Fibroblast of skin of right quadriceps (primary cell): ENCODE data around the gene LRMDA.

Source experiments
- DNase-seq: peaks from one replicate; pipeline ENCODE4 v3.0.0-alpha.2; 2013

LRMDA gene

DNA sequence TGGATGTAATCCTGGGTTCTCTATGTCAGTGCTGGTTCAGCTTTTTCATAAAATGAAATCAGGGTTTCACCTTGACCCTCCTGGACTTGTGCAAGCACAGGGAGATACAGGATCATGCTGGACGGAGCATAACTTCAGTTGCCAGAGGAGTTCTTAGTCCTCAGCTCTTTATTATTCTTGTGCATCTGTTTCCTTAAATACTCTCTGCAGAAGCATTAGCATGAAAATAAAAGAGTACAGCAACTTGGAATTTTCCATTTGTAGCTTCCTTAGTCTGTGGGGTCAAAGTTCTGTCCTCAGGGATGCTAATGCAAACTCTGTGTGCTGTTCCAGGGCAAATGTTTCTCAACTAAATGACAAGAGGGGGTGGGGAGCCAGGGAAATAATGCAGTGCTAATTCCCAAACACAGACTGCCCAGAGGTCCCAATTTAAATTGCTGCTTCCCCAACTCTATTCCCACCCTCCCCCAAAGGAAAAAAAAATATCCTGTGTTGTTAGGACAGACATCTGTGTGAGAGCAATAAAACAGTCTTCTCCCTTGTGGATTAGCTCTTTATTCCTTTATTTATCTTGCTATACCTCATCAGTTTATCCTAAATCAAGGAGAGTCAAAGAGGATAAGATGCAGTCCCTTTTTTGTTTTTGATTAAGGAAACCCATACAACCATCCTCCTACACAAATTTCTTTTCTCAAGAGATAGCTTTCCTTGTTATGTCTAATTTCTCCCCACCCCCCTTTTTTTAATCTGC lies 905.0 kb downstream of the LRMDA start:
- peak; percentile 31 for DNase-seq

DNA sequence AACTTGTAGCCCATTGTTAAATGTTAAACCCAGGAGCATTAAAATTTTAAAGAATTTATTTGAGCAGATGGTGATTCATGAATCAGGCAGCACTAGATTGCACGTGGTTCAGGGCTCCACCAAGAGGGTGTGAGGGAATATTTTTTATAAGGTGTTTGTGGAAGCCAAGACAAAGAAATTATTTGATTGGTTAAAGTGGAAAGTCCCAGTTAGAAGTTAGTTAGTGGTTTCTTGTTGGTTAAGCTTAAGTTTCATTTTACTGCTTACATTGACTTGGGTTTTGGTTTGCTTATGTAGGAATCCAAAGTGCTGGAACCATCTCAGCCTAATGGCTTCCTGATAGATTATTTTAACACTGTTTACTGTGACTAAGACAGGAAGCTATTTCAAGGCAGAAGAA lies 906.2 kb downstream of the LRMDA start:
- peak; percentile 80 for DNase-seq

DNA sequence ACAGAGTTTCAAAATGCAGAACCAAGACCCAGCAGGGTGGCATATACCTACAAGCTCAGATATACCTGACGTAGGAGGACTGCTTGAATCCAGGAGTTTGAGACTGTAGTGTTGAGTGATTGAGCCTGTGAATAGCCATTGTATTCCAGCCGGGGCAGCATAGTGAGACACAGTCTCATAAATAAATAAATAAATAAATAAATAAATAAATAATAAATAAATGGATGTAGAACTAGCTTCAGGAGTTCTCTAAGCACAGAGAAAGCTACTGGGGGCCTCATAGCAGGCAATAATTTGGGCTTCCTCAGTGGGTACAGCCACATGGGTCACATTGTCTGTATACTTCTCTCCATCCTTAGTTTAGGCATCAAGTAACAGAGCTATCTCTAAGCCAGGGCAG lies 906.8 kb downstream of the LRMDA start:
- no peak for DNase-seq

DNA sequence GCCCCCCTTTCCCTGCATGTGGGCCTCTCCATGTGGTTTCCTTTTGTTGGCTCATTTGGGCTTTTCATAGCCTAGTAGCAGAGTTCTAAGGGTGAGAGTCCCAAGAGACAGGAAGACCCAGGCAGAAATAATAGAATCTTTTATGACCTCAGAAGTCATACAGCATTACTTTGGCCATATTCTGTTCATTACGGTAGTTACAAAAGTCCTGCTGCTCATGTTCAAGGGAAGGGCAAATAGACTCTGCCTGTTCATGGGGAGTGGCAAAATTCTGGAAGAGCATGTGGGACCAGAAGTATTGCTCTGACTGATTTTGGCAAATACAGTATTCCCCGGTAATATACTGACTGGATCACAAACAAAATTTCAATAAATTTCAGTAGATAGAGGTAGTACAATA lies 910.3 kb downstream of the LRMDA start:
- DNase-seq = no peak

DNA sequence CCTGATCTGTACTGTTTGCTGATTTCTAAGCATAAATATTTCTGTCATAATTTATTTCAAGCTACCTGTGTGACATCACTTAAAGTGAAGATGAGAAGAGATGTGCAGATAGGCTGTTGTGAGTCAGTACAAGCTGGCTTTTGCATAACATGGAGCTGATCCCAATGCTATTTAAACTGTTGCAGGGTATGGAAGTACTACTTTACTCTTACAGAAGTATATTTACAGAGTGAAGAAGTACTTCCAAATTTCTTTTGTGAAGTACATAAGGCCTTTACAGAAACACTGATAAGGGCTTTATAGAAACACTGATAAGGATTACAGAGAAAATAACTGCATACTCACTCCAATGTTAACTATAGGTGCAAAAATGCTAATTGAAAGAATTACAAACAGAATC lies 911.6 kb downstream of the LRMDA start:
- DNase-seq = no peak

DNA sequence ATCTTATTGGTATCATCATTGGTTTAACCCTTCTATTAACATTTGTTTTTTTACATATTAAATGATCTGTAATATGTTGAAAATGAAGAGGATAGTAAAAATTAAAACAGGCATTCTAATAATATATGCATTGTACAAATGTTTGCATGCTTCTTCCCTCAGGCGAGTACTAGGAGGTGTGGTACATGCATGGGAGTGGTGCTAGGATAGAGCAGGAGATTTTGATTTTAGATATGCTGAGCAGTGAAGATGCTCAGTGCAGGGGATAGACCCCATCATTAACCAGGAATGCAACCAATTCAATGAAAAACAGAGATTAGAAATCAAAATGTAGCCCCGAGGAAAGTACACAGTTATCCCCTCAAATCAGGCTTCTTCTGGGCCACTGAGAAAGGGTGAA lies 916.4 kb downstream of the LRMDA start:
- DNase-seq = no peak

DNA sequence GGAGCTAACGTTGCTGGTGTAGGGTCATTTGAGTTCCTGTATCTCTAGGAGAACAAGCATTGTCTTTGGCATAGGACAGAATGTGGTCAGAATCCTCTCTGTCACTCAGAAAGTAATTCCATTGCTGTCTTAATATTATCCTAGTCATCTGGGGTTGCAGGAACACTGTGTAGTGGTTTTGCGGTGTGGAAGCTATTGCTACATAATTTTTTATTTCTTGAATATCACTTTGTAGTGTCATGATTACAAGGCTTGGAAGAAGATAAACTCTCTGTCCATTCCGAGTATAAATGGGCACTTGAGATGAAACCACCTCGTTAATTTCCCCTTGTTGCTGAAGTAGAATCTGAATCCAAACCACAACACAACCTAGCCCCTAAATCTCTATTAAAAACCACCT lies 919.2 kb downstream of the LRMDA start:
- peak; percentile 24 for DNase-seq

DNA sequence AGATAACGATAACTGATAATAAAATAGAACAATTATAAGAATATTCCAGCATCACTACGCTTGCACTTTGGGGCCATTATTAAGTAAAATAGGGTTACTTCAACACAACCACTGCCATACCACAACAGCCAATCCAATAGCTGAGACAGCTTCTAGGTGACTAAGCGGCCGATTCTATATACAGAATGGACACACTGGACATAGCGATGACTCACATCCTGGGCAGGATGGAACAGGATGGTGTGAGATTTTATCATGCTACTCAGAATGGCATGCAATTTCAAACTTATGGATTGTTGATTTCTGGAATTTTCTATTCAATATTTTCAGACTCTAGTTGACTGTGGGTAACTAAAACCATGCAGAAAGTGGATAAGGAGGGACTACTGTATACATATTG lies 920.9 kb downstream of the LRMDA start:
- peak; percentile 81 for DNase-seq

DNA sequence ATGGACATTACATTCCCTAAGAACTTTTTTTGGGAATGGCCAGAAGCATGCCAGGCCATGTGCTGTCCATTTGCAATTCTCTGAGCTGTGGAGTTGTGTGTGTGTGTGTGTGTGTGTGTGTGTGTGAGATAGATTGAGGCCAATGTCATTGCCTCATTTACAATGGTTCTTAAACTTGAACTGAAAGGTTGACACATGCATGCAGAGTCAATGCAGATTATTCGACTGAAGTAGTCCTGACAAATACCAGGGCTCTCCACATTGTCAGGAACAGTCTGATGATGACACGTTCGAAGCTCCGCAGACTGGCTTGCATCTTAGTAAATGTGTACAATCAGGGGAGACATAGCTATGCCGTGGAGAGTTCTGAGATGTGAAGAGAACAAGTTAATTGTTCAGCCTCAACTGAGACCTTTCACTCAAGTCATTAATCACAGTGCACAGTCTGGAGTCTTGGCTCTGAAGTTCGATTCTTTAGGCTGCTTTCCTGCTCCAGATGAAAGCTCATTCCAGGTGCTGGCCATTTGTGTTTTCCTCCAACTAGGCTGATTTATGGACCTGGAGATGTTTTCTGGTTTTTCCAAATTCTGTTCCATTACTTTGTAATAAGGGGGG lies 921.9 kb downstream of the LRMDA start:
- DNase-seq = peak; percentile 80

DNA sequence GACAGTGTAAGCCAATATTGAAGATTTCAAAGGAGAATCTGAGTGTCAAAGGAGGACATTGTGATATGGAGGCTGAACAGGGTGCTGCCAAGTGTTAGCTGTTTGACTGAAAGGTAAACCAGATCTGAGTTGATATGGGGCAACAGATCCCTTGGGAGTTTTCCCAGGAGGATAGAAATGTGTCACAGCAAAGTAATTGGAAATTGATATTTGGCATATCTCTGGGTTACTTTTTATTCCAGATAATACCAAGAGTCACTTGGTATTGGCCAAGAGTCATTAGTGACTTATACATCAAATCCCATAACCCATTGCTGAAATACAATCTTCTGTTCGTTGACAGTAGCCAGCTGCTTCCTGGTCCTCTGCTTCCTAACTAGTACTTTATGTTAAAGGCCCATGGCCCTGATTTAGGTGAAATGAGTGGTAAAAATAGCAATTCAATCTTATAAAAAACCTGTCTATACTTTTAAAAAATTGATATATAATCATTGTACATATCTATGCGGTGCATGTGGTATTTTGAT lies 922.9 kb downstream of the LRMDA start:
- no peak for DNase-seq

DNA sequence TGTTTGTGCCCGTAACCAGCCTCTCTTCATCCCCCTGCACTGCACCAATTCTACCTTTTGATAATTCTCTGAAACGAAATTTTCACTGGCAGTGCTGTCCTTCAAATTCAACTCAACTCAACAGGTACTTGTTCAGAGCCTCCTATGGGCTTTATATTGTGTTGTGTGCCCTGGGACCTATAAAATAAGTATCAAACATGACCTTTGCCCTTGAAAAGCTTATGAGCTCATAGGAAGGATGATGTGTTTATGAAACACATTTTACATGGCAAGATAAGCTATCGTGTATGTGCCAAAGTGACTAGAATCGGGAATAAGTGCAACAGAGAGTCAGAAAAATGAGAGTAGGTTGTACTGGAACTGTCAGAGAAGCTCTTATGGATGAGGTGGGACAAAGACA lies 923.5 kb downstream of the LRMDA start:
- no peak for DNase-seq

DNA sequence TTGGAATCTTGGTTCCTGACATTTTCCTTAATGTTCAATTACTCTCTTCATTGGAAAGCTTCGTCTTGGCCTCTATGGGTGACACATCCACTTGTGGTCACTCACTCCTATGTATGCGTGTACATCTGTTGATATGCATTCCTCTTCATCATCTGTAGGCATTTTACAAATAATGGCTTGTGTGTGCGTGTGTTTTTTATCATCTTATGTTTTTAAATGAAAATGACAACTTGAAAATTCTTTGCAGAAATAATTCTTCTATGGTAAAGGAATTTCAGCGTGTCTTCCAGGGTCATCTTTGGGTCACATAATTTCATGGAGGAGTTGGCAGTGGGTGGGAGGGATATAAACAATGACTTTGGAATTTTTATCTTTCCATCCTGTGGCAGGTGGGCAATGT lies 925.1 kb downstream of the LRMDA start:
- DNase-seq = peak; percentile 44

DNA sequence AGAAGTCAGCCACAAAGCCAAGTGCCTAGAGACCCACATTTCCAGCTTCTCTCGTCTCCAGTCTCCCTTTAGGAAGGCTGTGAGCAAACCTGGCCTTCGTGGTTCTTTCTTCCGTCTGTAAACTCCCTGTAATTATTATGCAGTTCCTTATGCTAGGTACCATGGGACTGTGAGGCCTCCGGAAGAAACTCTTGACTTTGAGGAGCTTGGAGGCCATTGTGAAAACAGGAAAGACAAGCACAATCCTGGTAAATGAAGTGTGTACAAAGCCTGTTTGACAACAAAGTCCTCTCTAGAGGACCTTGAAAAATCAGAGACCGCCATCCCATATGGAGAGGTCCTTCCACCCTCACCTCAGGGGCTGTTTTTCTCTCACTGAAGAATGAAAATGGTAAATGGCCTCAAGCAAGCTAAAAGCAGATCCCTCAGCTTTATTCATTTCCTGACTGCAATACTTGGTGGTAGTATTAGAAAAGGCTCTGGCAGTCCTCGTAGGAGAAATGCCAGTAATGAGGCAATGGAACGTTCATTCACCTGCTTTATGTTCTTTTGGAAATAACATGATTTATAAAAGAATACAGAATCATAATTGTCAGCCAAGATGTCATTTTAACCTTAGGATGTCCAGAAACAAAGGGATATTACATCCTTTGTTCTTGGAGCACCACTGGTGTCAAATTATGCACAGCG lies 926.4 kb downstream of the LRMDA start:
- DNase-seq = no peak

DNA sequence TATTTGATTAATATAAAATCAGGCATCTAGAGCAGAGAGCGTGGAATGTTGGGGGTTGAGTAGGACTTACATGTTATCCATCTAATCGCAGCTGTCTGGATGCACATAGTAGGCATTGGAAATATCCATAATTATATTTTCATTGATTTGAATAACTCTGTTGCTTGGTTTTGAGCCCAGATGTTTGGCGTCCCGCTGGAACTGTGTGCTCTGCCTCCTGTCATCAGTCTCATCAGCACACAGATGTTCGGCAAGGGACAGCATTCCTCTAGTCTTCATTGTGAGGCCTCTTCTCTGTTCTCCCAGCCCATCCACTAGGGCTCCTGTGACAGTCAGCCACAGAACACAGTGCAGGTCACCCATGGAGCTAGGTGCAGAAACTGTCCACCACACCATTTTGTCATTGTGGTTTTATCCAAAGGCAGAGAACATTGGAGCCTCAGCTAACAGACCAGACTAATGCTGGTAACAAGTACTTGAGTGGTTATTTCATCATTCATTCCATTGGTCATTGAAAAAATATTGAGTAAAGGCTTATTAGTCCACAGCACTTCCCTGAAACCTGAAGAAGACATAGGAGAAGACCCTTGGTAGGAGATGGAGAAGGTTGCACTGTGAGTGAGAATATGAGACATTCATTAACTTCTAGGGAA lies 927.4 kb downstream of the LRMDA start:
- DNase-seq = no peak

DNA sequence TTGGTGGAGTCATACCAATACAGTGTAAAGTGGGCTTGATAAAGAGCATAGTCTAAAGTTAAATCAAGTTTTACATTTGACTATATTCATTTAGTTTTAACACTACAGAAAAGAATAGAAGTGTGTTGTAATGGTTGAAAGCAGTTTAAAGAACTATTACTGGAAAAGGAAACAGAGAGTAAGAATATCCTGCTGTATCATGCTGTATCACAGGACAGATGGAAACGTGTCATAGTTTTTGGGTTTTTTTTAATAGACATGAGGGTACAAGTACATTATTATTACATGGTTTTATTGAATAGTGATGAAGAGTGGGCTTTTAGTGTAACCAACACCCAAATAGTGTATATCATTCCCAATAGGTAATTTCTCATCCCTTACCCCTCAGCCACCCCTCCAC lies 944.3 kb downstream of the LRMDA start:
- no peak for DNase-seq

DNA sequence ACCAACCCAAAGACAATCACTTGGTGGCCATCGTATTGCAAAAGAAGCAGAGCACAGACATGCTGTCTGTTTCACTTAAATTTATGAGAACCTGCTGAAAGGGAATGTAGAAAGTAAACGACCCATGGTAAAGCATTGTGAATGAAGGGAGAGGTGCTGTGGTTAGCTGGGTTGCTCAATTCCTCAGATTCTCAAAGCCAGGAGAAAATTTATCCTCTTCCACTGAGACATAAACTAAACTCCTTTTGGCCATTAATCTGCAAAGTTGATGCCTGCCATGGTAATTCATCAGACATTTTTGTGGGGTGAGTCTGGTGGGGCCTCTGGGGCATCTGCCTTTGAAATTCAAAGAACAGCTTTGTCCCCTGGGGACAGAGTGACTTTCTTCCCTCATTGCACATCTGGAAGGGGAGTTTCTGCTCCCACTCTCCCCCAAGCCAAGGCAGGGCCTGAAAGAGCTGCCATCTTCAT lies 951.0 kb downstream of the LRMDA start:
- peak; percentile 98 for DNase-seq

DNA sequence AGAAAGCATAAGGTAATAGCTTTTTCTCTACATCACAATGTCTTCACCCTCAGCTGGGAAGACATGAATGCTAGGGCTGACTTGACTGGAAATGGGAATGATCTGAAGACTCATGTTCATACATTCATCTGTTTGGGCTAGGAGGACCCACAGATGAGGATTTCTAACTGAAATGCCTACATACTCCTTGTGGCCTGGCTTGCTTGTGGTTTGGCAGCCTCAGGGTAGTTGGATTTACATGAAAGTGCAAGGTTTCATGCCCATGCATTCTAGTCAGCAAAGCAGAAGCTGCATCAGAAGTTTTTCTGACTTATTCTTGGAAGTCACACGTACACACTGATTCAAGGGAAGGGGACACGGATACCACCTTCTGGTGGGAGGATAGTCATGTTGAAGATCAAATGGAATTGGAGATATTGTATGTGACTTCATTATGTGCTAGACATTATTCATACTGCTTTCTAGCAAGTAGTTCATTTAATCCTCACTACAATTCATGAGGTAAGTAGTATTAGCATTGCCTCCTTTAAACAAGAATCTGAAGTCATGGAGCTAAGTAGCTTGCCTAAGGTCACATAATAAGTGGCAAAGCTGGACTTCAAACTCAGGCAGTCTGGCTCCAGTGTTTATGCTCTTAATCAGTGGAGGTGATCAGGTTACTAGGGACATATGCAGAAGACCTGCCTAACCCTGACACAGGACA lies 957.0 kb downstream of the LRMDA start:
- DNase-seq = peak; percentile 26

DNA sequence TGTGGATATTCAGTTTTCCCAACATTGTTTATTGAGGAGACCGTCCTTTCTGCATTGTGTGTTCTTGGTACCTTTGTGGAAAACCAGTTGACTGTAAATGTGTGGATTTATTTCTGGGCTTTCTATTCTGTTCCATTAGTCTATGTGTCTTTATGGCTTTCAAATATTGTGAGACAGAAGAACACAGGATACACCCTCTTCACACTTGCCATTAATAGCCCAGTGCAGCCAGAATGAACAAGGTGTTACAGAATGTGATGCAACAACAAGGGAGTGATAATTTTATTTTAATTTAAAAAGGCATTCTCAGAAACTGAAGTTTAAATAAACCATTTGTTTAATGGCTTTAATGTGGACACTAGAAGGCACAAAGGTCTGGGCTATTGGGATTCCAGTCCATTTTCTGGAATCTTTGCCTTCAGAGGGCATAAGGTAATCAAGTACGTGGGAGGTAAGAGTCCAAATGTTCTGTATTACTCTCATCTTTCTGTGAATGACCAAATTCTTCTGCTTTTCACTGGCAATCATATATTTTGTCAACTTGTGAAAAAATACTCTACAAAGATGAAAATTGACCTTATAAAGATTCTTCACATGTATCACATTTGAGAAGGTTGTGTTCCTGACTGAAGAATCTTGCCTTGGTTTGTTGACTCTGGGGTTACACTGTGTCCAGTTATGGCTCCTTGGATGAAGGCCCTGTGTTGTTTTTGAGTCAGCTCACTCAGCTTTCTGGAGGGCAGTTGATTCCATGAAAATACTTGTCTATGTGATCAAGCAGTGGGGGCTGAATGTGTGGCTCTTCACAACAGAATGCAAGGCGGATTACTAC lies 962.7 kb downstream of the LRMDA start:
- DNase-seq = no peak

DNA sequence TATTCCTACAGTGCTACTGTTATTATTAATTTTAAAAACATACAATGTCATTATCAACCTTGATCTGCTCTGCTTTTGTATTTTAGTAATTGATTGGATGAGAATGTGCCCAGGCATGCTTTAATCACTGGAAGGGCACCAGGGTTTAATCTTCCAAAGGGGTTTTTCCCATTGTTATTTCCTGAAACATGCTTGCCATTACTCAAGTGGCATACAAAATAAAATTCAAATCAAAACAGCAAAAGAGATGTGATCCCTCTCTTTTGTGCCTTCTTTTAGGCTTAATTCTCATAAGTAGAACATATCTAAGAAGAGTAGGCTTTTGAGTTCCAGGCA lies 963.3 kb downstream of the LRMDA start:
- no peak for DNase-seq

DNA sequence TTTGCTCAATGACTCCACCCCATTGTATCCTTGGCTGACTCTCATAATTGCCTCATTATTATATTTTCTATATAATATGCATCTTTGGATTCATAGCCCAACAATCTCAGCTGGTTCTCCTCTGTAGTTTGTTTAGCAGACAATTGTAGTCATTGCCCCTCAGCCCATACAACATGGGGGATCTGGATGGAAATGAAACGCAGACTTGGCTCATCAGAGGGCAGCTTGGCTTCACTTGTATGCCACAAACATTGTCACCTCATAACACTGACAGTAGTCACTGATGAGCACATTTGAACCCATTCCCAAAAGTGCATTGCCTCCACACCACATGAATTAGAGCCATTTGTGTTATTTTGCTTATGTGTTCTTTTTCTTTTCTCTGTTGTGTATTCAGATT lies 963.8 kb downstream of the LRMDA start:
- no peak for DNase-seq

DNA sequence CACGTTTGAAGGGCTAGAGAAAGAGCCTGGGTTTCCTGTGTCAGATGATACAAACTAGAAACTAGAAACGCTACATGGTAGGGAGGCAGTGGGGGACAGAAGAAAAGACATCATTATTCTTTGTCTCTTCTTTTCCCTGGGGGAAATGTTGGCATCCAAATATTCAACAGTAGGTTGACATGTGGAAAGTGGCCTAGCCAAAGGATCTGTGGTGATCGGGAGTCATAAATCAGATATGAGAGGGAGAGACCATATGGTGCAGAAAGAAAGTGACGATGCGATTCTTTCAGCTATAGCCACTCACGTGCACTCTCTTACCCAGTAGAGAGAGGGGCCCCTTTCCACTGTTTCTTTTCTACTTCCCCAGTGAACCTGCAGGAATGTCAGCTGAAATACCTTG lies 964.7 kb downstream of the LRMDA start:
- DNase-seq = peak; percentile 18
